B cell (primary cell): Measurements from ENCODE around the gene SWSAP1.

ENCODE experiments used
- EZH2 ChIP-seq: IDR thresholded peaks from 2 replicates; pipeline ENCODE4 v1.6.1; 2012; ENCODE audit warnings: borderline replicate concordance, low read depth, mild to moderate bottlenecking, moderate library complexity, low read length; ENCODE audit not compliant: insufficient read depth, poor library complexity, severe bottlenecking
- TF ChIP-seq, protein P1 (sequence below): fragments of 200-600 bp; IDR thresholded peaks from one replicate; pipeline ENCODE4 v1.8.0; 2022; ENCODE audit warnings: antibody characterized with exemption, mild to moderate bottlenecking

DNA sequence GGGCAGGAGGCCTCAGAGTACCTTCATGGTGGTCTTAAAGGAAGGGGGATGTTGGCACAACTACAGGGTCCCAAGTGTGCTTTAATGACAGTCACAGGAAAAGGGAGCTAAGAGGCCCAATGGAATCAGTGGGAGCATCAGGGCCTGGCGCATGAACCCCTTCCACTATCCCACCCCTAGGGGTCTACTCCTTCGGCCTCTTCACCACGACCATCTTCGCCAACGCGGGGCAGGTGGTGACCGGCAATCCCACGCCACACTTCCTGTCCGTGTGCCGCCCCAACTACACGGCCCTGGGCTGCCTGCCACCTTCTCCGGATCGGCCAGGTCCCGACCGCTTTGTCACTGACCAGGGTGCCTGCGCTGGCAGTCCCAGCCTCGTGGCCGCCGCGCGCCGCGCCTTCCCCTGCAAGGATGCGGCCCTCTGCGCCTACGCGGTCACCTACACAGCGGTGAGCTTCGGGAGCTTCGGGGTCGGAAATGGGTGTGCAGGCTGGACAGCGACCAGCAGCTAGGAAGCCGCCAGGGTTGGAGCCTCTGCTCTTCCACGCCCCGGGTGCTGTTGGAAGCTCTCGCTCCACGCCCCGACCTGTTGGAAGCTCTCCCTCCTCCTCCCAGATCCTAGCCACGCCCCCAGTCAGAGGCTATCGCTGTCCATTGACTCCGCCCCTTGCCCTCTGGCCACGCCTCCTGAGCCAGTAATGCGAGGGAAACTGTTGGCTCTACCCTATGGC lies 13.3 kb upstream of the SWSAP1 start:
- TF ChIP-seq, protein P1, sequence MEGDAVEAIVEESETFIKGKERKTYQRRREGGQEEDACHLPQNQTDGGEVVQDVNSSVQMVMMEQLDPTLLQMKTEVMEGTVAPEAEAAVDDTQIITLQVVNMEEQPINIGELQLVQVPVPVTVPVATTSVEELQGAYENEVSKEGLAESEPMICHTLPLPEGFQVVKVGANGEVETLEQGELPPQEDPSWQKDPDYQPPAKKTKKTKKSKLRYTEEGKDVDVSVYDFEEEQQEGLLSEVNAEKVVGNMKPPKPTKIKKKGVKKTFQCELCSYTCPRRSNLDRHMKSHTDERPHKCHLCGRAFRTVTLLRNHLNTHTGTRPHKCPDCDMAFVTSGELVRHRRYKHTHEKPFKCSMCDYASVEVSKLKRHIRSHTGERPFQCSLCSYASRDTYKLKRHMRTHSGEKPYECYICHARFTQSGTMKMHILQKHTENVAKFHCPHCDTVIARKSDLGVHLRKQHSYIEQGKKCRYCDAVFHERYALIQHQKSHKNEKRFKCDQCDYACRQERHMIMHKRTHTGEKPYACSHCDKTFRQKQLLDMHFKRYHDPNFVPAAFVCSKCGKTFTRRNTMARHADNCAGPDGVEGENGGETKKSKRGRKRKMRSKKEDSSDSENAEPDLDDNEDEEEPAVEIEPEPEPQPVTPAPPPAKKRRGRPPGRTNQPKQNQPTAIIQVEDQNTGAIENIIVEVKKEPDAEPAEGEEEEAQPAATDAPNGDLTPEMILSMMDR = no peak
- no peak for TF ChIP-seq EZH2
